GM12892 (cell line): ENCODE results near the gene GALNT9.

Experiments
- DNase-seq: peaks from one replicate; pipeline ENCODE4 v3.0.0; 2011; ENCODE audit not compliant: insufficient read length
- FAIRE-seq: peaks from 2 replicates; lab custom pipeline; 2011; peaks lifted over from hg19 to GRCh38; lab: Jason Lieb, UNC
- POLR2A ChIP-seq: IDR thresholded peaks from 2 replicates; pipeline ENCODE4 v1.6.1; 2011; ENCODE audit warnings: low read depth, low read length, control low read depth
- POLR2AphosphoS5 ChIP-seq: IDR thresholded peaks from 2 replicates; pipeline ENCODE4 v1.6.1; 2011; ENCODE audit warnings: low read depth, low read length, control low read depth
- TAF1 ChIP-seq: IDR thresholded peaks from 2 replicates; pipeline ENCODE4 v1.6.1; 2011; ENCODE audit warnings: low read depth, mild to moderate bottlenecking, control low read depth, low read length, borderline replicate concordance

GALNT9 gene

GRCh38 chr12:132238488-132238854 lies 90.9 kb downstream of the GALNT9 start:
- FAIRE-seq, result no peak
- no peak for DNase-seq
- TF ChIP-seq TAF1 (no peak), POLR2AphosphoS5 (no peak), POLR2A (no peak)

GRCh38 chr12:132237772-132238487 lies 91.5 kb downstream of the GALNT9 start:
- DNase-seq (no peak), FAIRE-seq (no peak)
- TF ChIP-seq POLR2A (no peak), POLR2AphosphoS5 (no peak), TAF1 (no peak)

GRCh38 chr12:132236930-132237771 lies 92.2 kb downstream of the GALNT9 start:
- FAIRE-seq (no peak), DNase-seq (no peak)
- TF ChIP-seq TAF1 (no peak), POLR2AphosphoS5 (no peak), POLR2A (no peak)

- no peak for DNase-seq
- no peak for FAIRE-seq
Observed at GRCh38 chr12:132236129-132236929, 93.1 kb downstream of the GALNT9 start.

GRCh38 chr12:132235116-132235820 lies 94.1 kb downstream of the GALNT9 start:
- no peak for FAIRE-seq
- DNase-seq, result no peak
- TF ChIP-seq POLR2A (no peak), TAF1 (no peak), POLR2AphosphoS5 (no peak)

More at GRCh38 chr12:132236129-132236929, 93.1 kb downstream of the GALNT9 start:
- TF ChIP-seq TAF1, result no peak
- TF ChIP-seq POLR2AphosphoS5, result no peak
- TF ChIP-seq POLR2A, result no peak

GRCh38 chr12:132230381-132230780 lies 99.0 kb downstream of the GALNT9 start:
- TF ChIP-seq POLR2AphosphoS5 (no peak), TAF1 (no peak), POLR2A (no peak)
- FAIRE-seq (no peak), DNase-seq (no peak)

GRCh38 chr12:132229926-132230325 lies 99.5 kb downstream of the GALNT9 start:
- no peak for TF ChIP-seq TAF1
- no peak for TF ChIP-seq POLR2A
- TF ChIP-seq POLR2AphosphoS5, result no peak
- DNase-seq (no peak), FAIRE-seq (no peak)

GRCh38 chr12:132229193-132229760 lies 100.1 kb downstream of the GALNT9 start:
- DNase-seq (no peak), FAIRE-seq (no peak)
- TF ChIP-seq TAF1 (no peak), POLR2AphosphoS5 (no peak), POLR2A (no peak)

GRCh38 chr12:132228476-132229192 lies 100.8 kb downstream of the GALNT9 start:
- DNase-seq, result no peak
- no peak for TF ChIP-seq TAF1
- TF ChIP-seq POLR2AphosphoS5, result no peak
- no peak for TF ChIP-seq POLR2A
- FAIRE-seq, result no peak
